ENCODE results near the gene NUFIP2. TPM values are rescaled to one million over a fixed set of nuclear protein-coding genes. Genes with fewer than 3 reads are reported as not detected.
"Not testable (repeated sequence)": the region's sequence is repeated elsewhere in the genome, so short reads cannot be mapped to it uniquely, and the experiment has no call there.

Gene NUFIP2
- total and polyA plus RNA-seq, 9 donors, result 8.1 to 52.4 (median 34.2) TPM

DNA sequence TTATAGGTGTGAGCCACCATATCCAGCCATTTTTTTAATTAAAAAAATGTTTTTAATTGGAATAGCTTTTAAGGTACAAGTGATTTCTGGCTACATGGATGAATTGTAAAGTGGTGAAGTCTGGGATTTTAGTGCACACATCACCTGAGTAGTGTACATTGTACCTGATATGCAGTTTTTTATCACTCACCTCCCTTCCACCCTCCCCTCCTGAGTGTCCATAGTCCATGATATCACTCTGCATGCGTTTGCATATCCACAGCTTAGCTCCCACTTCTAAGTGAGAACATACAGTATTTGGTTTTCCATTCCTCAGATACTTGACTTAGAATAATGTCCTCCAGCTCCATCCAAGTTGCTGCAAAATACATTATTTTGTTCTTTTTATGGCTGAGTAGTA, 60.6 kb downstream of the NUFIP2 start:
- Histone ChIP-seq H3K4me1 (ENCODE audit: insufficient read depth) (no peaks in the 10 kb centered on the region), H3K4me3 (no peak overlapping the region), H3K27ac (no peak overlapping the region), H3K36me3 (no peaks in the 10 kb centered on the region), H3K9me3 (no peaks in the 10 kb centered on the region), H3K27me3 (no peaks in the 10 kb centered on the region)
- DNase-seq, result no peak
- intact Hi-C loops (cut with DNase I), result no loop called here
- TF ChIP-seq POLR2A (IDR thresholded peaks at IDR 0.05) (no peak), EP300 (IDR thresholded peaks at IDR 0.05) (no peak)
- TF ChIP-seq, protein P1, sequence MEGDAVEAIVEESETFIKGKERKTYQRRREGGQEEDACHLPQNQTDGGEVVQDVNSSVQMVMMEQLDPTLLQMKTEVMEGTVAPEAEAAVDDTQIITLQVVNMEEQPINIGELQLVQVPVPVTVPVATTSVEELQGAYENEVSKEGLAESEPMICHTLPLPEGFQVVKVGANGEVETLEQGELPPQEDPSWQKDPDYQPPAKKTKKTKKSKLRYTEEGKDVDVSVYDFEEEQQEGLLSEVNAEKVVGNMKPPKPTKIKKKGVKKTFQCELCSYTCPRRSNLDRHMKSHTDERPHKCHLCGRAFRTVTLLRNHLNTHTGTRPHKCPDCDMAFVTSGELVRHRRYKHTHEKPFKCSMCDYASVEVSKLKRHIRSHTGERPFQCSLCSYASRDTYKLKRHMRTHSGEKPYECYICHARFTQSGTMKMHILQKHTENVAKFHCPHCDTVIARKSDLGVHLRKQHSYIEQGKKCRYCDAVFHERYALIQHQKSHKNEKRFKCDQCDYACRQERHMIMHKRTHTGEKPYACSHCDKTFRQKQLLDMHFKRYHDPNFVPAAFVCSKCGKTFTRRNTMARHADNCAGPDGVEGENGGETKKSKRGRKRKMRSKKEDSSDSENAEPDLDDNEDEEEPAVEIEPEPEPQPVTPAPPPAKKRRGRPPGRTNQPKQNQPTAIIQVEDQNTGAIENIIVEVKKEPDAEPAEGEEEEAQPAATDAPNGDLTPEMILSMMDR (IDR thresholded peaks at IDR 0.05), result no peak
- WGBS, 3 donors, result 82 to 89% (median 87%) methylated on average over 1 of the region's 1 CpG

DNA sequence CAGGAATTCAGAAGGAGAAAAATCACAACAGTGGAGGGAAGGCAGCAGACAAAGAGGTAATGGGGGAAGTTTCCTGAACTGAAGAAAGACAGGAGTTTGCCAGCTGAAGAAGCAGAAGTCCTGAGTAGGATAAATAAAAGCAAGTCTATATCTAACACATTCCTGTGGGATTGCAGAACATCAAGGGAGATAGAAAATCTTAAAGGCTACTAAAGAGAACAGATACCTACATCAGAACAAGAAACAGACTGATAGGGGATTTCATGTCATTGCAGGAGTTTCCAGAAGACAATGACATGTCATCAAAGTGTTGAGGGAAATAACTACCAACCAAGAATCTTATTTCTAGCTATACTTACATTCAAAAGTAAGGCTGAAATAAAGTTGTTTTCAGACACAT, 68.6 kb downstream of the NUFIP2 start:
- TF ChIP-seq EP300 (IDR thresholded peaks at IDR 0.05) (no peak), POLR2A (IDR thresholded peaks at IDR 0.05) (no peak)
- TF ChIP-seq, protein P1 (IDR thresholded peaks at IDR 0.05), result no peak
- Histone ChIP-seq H3K36me3 (no peaks in the 10 kb centered on the region), H3K9me3 (no peaks in the 10 kb centered on the region), H3K27me3 (no peaks in the 10 kb centered on the region), H3K27ac (no peak overlapping the region), H3K4me1 (ENCODE audit: insufficient read depth) (no peaks in the 10 kb centered on the region), H3K4me3 (no peak overlapping the region)
- DNase-seq, result no peak
- intact Hi-C loops (cut with DNase I), result no loop called here

DNA sequence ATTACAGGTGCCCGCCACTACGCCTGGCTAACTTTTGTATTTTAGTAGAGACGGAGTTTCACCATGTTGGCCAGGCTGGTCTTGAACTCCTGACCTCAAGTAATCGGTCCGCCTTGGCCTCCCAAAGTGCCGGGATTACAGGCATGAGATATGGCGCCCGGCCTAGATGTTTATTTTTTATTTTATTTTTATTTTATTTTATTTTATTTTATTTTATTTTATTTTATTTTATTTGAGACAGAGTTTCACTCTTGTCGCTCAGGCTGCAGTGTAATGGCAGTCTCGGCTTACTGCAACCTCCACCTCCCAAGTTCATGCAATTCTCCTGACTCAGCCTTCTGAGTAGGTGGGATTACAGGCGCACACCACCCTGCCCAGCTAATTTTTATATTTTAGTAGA, 72.6 kb downstream of the NUFIP2 start:
- H3K27ac ChIP-seq; H3K4me3 ChIP-seq; H3K27me3 ChIP-seq; intact Hi-C loops (cut with DNase I); H3K36me3 ChIP-seq; H3K9me3 ChIP-seq; DNase-seq; H3K4me1 ChIP-seq (ENCODE audit: insufficient read depth): not testable (repeated sequence)
- 90 to 95% (median 94%) methylated on average over 11 of the region's 11 CpGs for WGBS, 3 donors

GRCh38 chr17:29219378-29220047, 74.4 kb downstream of the NUFIP2 start:
- H3K27ac ChIP-seq, result no peak overlapping the region
- H3K9me3 ChIP-seq, result no peaks in the 10 kb centered on the region
- no peaks in the 10 kb centered on the region for H3K27me3 ChIP-seq
- 7 to 8% (median 8%) methylated on average over 14 of the region's 14 CpGs for WGBS, 3 donors
- peak; percentile 76 to 84 (median 83) for DNase-seq
- intact Hi-C loops (cut with DNase I), result loop anchor here (5.0 to 10.0 kb wide), 4 partner anchors 65 to 92 kb away; no protein-coding TSS in a partner anchor
- peaks cover 2% of the 10 kb centered on the region for H3K4me1 ChIP-seq (ENCODE audit: insufficient read depth)
- no peak for TF ChIP-seq POLR2A (IDR thresholded peaks at IDR 0.05)
- TF ChIP-seq, protein P1 (IDR thresholded peaks at IDR 0.05), result peak; percentile 75 to 87 (median 85)
- no peak for TF ChIP-seq EP300 (IDR thresholded peaks at IDR 0.05)
- H3K36me3 ChIP-seq, result no peaks in the 10 kb centered on the region
- no peak overlapping the region for H3K4me3 ChIP-seq

DNA sequence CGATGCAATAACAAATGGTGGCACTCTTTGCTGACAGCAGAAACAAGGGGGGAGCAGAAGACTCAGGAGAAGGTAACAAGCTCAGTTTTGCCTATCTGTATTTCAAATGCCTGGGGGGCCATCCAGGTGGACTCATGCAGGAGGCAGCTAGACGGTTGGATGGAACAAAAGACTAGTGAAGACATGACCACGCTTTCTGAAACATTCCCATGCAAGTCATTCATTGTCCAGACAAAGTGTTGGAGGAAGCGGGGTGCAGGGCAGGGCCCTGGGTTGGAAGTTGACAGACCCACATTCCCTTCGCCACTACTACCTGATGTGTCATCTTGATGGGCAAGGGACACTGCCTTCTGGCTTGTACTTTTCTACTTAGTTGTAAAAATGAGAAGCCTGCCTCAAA, 77.1 kb downstream of the NUFIP2 start:
- Histone ChIP-seq H3K36me3 (no peaks in the 10 kb centered on the region), H3K4me3 (no peak overlapping the region), H3K27me3 (no peaks in the 10 kb centered on the region), H3K4me1 (ENCODE audit: insufficient read depth) (peaks cover 2% of the 10 kb centered on the region), H3K27ac (no peak overlapping the region), H3K9me3 (no peaks in the 10 kb centered on the region)
- 85 to 90% (median 89%) methylated on average over 5 of the region's 5 CpGs for WGBS, 3 donors
- intact Hi-C loops (cut with DNase I), result loop anchor here (5.0 to 10.0 kb wide), 4 partner anchors 62 to 90 kb away; no protein-coding TSS in a partner anchor
- no peak for DNase-seq
- TF ChIP-seq EP300 (IDR thresholded peaks at IDR 0.05) (no peak), POLR2A (IDR thresholded peaks at IDR 0.05) (no peak)
- TF ChIP-seq, protein P1 (IDR thresholded peaks at IDR 0.05), result no peak
